H1 (cell line): ENCODE data around the gene TDRD9.

Experiments used
- EP300 ChIP-seq, 2 experiments: IDR thresholded peaks; 1 replicate in 1 of 2; 2 replicates in 1 of 2; pipeline ENCODE4 v1.6.1; 2011 to 2012; ENCODE audit warnings: low read depth in 2 of 2, low read length in 2 of 2, mild to moderate bottlenecking in 2 of 2, borderline replicate concordance in 1 of 2, inconsistent platforms in 1 of 2, moderate library complexity in 1 of 2
- MAFK ChIP-seq: IDR thresholded peaks from 2 replicates; pipeline ENCODE4 v1.6.1; 2012; ENCODE audit warnings: low read depth, mild to moderate bottlenecking, improper control_type of control experiment, low read length
- POLR2AphosphoS5 ChIP-seq: IDR thresholded peaks from 2 replicates; pipeline ENCODE4 v1.6.1; 2011; ENCODE audit warnings: low read depth, low read length
- YY1 ChIP-seq: IDR thresholded peaks from 2 replicates; pipeline ENCODE4 v1.6.1; 2011; ENCODE audit warnings: low read depth, mild to moderate bottlenecking, low read length

DNA sequence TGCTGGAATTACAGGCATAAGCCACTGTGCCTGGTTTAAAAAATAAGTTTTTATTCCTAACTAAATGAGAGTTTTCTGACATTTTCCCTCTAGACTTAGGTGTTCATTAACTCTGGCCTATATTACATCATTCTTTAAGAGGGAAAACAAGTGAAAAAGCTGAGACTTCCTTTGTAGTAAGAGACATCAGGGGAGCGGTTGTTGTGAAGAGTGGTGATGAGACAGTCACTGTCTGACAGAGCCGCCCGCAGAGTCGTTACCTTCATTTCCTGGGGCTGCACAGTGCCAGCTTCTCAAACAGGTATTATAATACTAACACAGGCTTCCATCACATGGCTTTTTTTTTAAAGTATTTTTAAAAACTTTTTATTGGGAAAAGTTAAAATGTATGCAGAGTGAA is 19.7 kb upstream of the TDRD9 start:
- TF ChIP-seq POLR2AphosphoS5 (no peak), YY1 (no peak), MAFK (no peak), EP300 (IDR thresholded peaks at IDR 0.05; ENCODE audit: borderline replicate concordance in 1 of 2, low read depth in 2 of 2, low read length in 2 of 2) (no peak)
